ENCODE results near the gene AFM. TPM values are rescaled to one million over a fixed set of nuclear protein-coding genes. Genes with fewer than 3 reads are reported as not detected.

Gene AFM
- total RNA-seq, 1 donor from 2014 or later: not detected

DNA sequence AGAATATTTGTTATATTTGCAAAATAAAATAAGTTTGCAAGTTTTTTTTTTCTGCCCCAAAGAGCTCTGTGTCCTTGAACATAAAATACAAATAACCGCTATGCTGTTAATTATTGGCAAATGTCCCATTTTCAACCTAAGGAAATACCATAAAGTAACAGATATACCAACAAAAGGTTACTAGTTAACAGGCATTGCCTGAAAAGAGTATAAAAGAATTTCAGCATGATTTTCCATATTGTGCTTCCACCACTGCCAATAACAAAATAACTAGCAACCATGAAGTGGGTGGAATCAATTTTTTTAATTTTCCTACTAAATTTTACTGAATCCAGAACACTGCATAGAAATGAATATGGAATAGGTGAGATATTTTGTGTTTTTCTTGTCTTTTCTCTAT lies 45.6 kb upstream of the AFM start, which contains the start of gene AFP:
Gene AFP (plus strand): TSS at position 238 of the 400 bp plus-strand sequence. CDS start 42 bp downstream, at position 280.
- Histone ChIP-seq H3K4me1 (no peaks in the 10 kb centered on the region), H3K36me3 (no peaks in the 10 kb centered on the region), H3K27me3 (no peaks in the 10 kb centered on the region), H3K4me3 (no peak within 1 kb of the TSS), H3K9me3 (no peaks in the 10 kb centered on the region), H3K27ac (no peak within 1 kb of the TSS)
- intact Hi-C loops (cut with DNase I): no loop called here
- DNase-seq (ENCODE audit: extremely low spot score in 2 of 2): no peak
- TF ChIP-seq, protein P1, sequence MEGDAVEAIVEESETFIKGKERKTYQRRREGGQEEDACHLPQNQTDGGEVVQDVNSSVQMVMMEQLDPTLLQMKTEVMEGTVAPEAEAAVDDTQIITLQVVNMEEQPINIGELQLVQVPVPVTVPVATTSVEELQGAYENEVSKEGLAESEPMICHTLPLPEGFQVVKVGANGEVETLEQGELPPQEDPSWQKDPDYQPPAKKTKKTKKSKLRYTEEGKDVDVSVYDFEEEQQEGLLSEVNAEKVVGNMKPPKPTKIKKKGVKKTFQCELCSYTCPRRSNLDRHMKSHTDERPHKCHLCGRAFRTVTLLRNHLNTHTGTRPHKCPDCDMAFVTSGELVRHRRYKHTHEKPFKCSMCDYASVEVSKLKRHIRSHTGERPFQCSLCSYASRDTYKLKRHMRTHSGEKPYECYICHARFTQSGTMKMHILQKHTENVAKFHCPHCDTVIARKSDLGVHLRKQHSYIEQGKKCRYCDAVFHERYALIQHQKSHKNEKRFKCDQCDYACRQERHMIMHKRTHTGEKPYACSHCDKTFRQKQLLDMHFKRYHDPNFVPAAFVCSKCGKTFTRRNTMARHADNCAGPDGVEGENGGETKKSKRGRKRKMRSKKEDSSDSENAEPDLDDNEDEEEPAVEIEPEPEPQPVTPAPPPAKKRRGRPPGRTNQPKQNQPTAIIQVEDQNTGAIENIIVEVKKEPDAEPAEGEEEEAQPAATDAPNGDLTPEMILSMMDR (IDR thresholded peaks at IDR 0.05): no peak
- TF ChIP-seq POLR2A (IDR thresholded peaks at IDR 0.05) (no peak), POLR2AphosphoS5 (IDR thresholded peaks at IDR 0.05; ENCODE audit: insufficient read depth in 1 of 2, low read depth in 1 of 2) (no peak)

DNA sequence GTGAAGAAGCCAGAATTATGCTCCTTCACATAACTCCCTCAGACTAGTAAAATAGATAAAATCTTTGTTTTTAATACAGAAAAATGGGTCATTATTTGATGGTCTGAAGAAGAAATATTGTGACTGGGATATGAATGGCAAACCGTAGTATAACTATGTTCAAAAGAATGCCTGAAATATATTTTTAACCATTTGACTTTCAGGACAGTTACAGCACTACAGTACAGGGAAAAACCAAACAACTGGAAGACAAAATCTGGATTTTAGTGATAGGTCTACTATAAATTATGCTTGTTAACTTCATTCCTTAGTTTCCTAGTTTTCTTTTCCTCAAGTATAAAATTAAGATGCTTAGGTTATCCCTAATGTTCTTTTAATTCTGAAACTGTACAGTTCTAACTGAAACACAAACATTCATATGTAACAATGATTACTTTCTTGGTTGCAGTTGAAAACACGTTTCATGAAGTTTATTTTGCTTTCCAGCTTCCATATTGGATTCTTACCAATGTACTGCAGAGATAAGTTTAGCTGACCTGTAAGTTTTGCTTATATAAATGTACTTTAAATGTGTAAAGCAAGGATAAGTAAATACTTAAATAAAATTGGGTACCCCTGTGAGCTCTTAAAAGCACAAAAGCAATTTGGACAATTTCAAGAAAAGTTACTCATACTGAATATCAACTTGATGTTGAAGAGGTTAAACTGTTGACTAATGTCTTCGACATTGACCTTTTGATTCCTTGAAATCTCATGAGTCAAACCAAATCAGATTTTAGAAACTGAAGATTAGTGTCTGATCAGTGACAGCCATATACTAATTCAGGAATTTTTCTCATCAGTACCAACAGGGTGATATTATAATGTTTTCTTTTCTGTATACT lies 44.6 kb upstream of the AFM start:
- intact Hi-C loops (cut with DNase I): no loop called here
- TF ChIP-seq POLR2A (IDR thresholded peaks at IDR 0.05): no peak
- TF ChIP-seq, protein P1 (IDR thresholded peaks at IDR 0.05): no peak
- no peak for TF ChIP-seq POLR2AphosphoS5 (IDR thresholded peaks at IDR 0.05; ENCODE audit: insufficient read depth in 1 of 2, low read depth in 1 of 2)
- no peak overlapping the region for H3K27ac ChIP-seq
- H3K4me1 ChIP-seq: no peaks in the 10 kb centered on the region
- no peaks in the 10 kb centered on the region for H3K9me3 ChIP-seq
- no peaks in the 10 kb centered on the region for H3K27me3 ChIP-seq
- H3K4me3 ChIP-seq: no peak overlapping the region
- H3K36me3 ChIP-seq: no peaks in the 10 kb centered on the region
- DNase-seq (ENCODE audit: extremely low spot score in 2 of 2): no peak

DNA sequence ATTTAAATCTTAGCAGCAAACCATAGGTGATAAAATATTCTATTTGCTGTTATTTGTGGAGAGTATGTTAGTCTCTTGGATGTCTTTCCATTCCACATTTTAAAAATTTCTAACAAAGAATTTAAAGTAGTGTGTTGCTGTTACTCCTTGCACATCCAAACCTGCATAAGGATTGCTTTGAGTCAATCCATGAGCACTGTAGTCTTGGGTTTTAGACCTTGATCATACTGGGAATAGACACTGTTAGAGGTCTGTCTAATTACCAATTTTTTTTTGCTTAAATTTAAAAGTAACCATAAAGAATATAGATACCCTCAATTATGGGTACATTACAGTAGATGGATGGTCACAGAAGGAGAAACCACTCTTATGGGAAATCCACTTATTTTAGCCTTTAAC lies 44.0 kb upstream of the AFM start:
- TF ChIP-seq POLR2AphosphoS5 (IDR thresholded peaks at IDR 0.05; ENCODE audit: insufficient read depth in 1 of 2, low read depth in 1 of 2) (no peak), POLR2A (IDR thresholded peaks at IDR 0.05) (no peak)
- TF ChIP-seq, protein P1 (IDR thresholded peaks at IDR 0.05): no peak
- intact Hi-C loops (cut with DNase I): no loop called here
- DNase-seq (ENCODE audit: extremely low spot score in 2 of 2): no peak

DNA sequence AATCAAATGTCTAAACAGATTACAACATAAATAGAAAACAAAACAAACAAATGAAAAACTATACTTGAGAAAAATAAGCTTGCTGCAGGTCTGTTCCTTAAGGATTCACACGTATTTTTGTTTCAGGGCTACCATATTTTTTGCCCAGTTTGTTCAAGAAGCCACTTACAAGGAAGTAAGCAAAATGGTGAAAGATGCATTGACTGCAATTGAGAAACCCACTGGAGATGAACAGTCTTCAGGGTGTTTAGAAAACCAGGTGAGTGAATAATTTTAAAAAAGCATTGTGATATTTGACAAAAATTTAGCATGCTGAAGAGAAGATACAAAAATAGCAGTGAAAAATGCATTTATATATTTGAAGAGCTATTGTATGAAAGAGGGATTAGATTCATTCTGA lies 43.5 kb upstream of the AFM start:
- no peaks in the 10 kb centered on the region for H3K4me1 ChIP-seq
- H3K36me3 ChIP-seq: no peaks in the 10 kb centered on the region
- H3K9me3 ChIP-seq: no peaks in the 10 kb centered on the region
- intact Hi-C loops (cut with DNase I): no loop called here
- no peaks in the 10 kb centered on the region for H3K27me3 ChIP-seq
- no peak overlapping the region for H3K4me3 ChIP-seq
- TF ChIP-seq POLR2AphosphoS5 (IDR thresholded peaks at IDR 0.05; ENCODE audit: insufficient read depth in 1 of 2, low read depth in 1 of 2): no peak
- TF ChIP-seq POLR2A (IDR thresholded peaks at IDR 0.05): no peak
- TF ChIP-seq, protein P1 (IDR thresholded peaks at IDR 0.05): no peak
- no peak for DNase-seq (ENCODE audit: extremely low spot score in 2 of 2)
- no peak overlapping the region for H3K27ac ChIP-seq

More for the DNA sequence above, 44.0 kb upstream of the AFM start:
- Histone ChIP-seq H3K27me3 (no peaks in the 10 kb centered on the region), H3K36me3 (no peaks in the 10 kb centered on the region), H3K9me3 (no peaks in the 10 kb centered on the region), H3K4me3 (no peak overlapping the region), H3K4me1 (no peaks in the 10 kb centered on the region), H3K27ac (no peak overlapping the region)
